DND-41 (cell line): ENCODE data around the gene BAHD1.

Source experiments
- ATAC-seq: fragments of 200-7000 bp; cut with Tn5 transposase; 3 replicates; pipeline ENCODE4 v1.9.1; 2021; ENCODE audit warnings: low read depth; ENCODE audit not compliant: insufficient read depth
- DNase-seq: peaks from one replicate; pipeline ENCODE4 v3.0.0-alpha.2; 2020
- H2AFZ ChIP-seq: 2 replicates; pipeline ENCODE4 v1.6.0; 2012; ENCODE audit warnings: low read depth, low read length
- H3K27ac ChIP-seq: 2 replicates; pipeline ENCODE4 v1.5.1; 2012; ENCODE audit warnings: low read length, inconsistent platforms
- H3K27me3 ChIP-seq: fragments of 200-600 bp; sonication (generic); 2 replicates; pipeline ENCODE4 v1.6.0; 2012; ENCODE audit warnings: low read length, mild to moderate bottlenecking, inconsistent platforms; ENCODE audit not compliant: insufficient read depth, poor library complexity
- H3K36me3 ChIP-seq: 2 replicates; pipeline ENCODE4 v1.5.1; 2012; ENCODE audit warnings: low read length, inconsistent platforms; ENCODE audit not compliant: insufficient read depth
- H3K4me1 ChIP-seq: 2 replicates; pipeline ENCODE4 v1.5.1; 2012; ENCODE audit warnings: mild to moderate bottlenecking, low read length; ENCODE audit not compliant: insufficient read depth
- H3K4me2 ChIP-seq: 2 replicates; pipeline ENCODE4 v1.6.0; 2012; ENCODE audit warnings: mild to moderate bottlenecking, moderate library complexity, low read length, inconsistent platforms; ENCODE audit not compliant: insufficient read depth
- H3K4me3 ChIP-seq, 2 experiments: fragments of 200-600 bp in 1 of 2; shearing (Covaris generic) in 1 of 2; 2 replicates each; pipeline ENCODE4 v1.5.1; 2012 to 2016; ENCODE audit warnings: inconsistent platforms in 2 of 2, low read length in 2 of 2, mild to moderate bottlenecking in 2 of 2, low read depth in 1 of 2, moderate library complexity in 1 of 2
- H3K79me2 ChIP-seq: 2 replicates; pipeline ENCODE4 v1.6.0; 2012; ENCODE audit warnings: low read length, inconsistent platforms; ENCODE audit not compliant: insufficient read depth
- H3K9ac ChIP-seq: 2 replicates; pipeline ENCODE4 v1.6.0; 2012; ENCODE audit warnings: low read depth, mild to moderate bottlenecking, inconsistent platforms, low read length, moderate library complexity
- H3K9me3 ChIP-seq: 2 replicates; pipeline ENCODE4 v1.5.1; 2012; ENCODE audit warnings: low read length, moderate library complexity, mild to moderate bottlenecking, inconsistent platforms; ENCODE audit not compliant: insufficient read depth, severe bottlenecking
- H4K20me1 ChIP-seq: 2 replicates; pipeline ENCODE4 v1.6.0; 2012; ENCODE audit warnings: low read length; ENCODE audit not compliant: insufficient read depth
- CTCF ChIP-seq: IDR thresholded peaks from 2 replicates; pipeline ENCODE4 v1.5.1; 2012; ENCODE audit warnings: borderline replicate concordance, low read length, moderate library complexity, mild to moderate bottlenecking; ENCODE audit not compliant: poor library complexity, severe bottlenecking; ENCODE audit errors: extremely low read depth
- EZH2 ChIP-seq: IDR thresholded peaks from 3 replicates; pipeline ENCODE4 v1.6.1; 2012; ENCODE audit warnings: borderline replicate concordance, low read depth, mild to moderate bottlenecking, moderate library complexity, low read length, inconsistent platforms; ENCODE audit not compliant: severe bottlenecking

Gene BAHD1

GRCh38 chr15:40449275-40449674 is 8.5 kb downstream of the BAHD1 start:
- Histone ChIP-seq H2AFZ (no peak overlapping the region), H3K9ac (no peak overlapping the region), H3K79me2 (peaks cover 93% of the 10 kb centered on the region), H3K27me3 (no peaks in the 10 kb centered on the region), H3K4me1 (peaks cover 26% of the 10 kb centered on the region), H3K27ac (no peak overlapping the region), H3K4me3 (no peak overlapping the region), H3K4me2 (no peak overlapping the region), H4K20me1 (peaks cover 75% of the 10 kb centered on the region), H3K36me3 (no peaks in the 10 kb centered on the region), H3K9me3 (no peaks in the 10 kb centered on the region)
- TF ChIP-seq EZH2 (no peak), CTCF (no peak)
- no peak for ATAC-seq
- DNase-seq, result no peak

- Histone ChIP-seq H3K4me2 (no peak overlapping the region), H3K36me3 (no peaks in the 10 kb centered on the region), H3K79me2 (peaks cover 93% of the 10 kb centered on the region), H4K20me1 (peaks cover 75% of the 10 kb centered on the region), H3K4me1 (peaks cover 32% of the 10 kb centered on the region), H2AFZ (no peak overlapping the region), H3K9ac (no peak overlapping the region), H3K27ac (no peak overlapping the region), H3K4me3 (no peak overlapping the region), H3K27me3 (no peaks in the 10 kb centered on the region), H3K9me3 (no peaks in the 10 kb centered on the region)
- TF ChIP-seq CTCF (no peak), EZH2 (no peak)
- DNase-seq, result no peak
- ATAC-seq, result no peak
Observed at GRCh38 chr15:40450047-40450446, 9.3 kb downstream of the BAHD1 start.

- Histone ChIP-seq H3K9ac (no peak overlapping the region), H3K27me3 (no peaks in the 10 kb centered on the region), H3K9me3 (no peaks in the 10 kb centered on the region), H3K4me1 (peaks cover 32% of the 10 kb centered on the region), H3K4me2 (no peak overlapping the region; the same call in 1 of the 2 replicates), H4K20me1 (peaks cover 75% of the 10 kb centered on the region), H3K27ac (no peak overlapping the region), H3K4me3 (no peak overlapping the region), H3K36me3 (no peaks in the 10 kb centered on the region), H3K79me2 (peaks cover 93% of the 10 kb centered on the region), H2AFZ (no peak overlapping the region)
- TF ChIP-seq EZH2 (no peak), CTCF (no peak)
- ATAC-seq (no peak), DNase-seq (no peak)
Observed at GRCh38 chr15:40451527-40452158, 10.9 kb downstream of the BAHD1 start.
